Effector memory CD4-positive, alpha-beta T cell (primary cell): ENCODE measurements around the gene AKR1C4.

ENCODE experiments used
- DNase-seq, 3 donors: peaks; one replicate each; pipeline ENCODE4 v3.0.0-alpha.2; 2020
- H3K27ac ChIP-seq: 2 replicates; pipeline ENCODE4 v1.7.0; 2013; ENCODE audit warnings: mild to moderate bottlenecking, low read length, moderate library complexity; ENCODE audit not compliant: insufficient read depth, poor library complexity, severe bottlenecking
- H3K27me3 ChIP-seq: replicated peaks from 2 replicates; pipeline ENCODE4 v1.7.0; 2013; ENCODE audit warnings: mild to moderate bottlenecking, low read length; ENCODE audit not compliant: insufficient read depth, control insufficient read depth, poor library complexity, severe bottlenecking
- H3K36me3 ChIP-seq: 2 replicates; pipeline ENCODE4 v1.7.0; 2013; ENCODE audit warnings: mild to moderate bottlenecking, low read length, moderate library complexity; ENCODE audit not compliant: control insufficient read depth, insufficient read depth
- H3K4me1 ChIP-seq: 2 replicates; pipeline ENCODE4 v1.7.0; 2013; ENCODE audit warnings: low read length, mild to moderate bottlenecking; ENCODE audit not compliant: control insufficient read depth, insufficient read depth, poor library complexity, severe bottlenecking
- H3K4me3 ChIP-seq: 2 replicates; pipeline ENCODE4 v1.7.0; 2013; ENCODE audit warnings: low read length, low read depth, mild to moderate bottlenecking; ENCODE audit not compliant: insufficient read depth, poor library complexity, severe bottlenecking
- H3K9me3 ChIP-seq: 2 replicates; pipeline ENCODE4 v1.7.0; 2013; ENCODE audit warnings: mild to moderate bottlenecking, low read length, moderate library complexity; ENCODE audit not compliant: control insufficient read depth
- total RNA-seq, 3 donors: gene quantifications; one replicate each; lab custom pipeline; 2026; lab: John Stamatoyannopoulos, UW

The AKR1C4 gene
- 0 reads per million in 3 donors for total RNA-seq

DNA sequence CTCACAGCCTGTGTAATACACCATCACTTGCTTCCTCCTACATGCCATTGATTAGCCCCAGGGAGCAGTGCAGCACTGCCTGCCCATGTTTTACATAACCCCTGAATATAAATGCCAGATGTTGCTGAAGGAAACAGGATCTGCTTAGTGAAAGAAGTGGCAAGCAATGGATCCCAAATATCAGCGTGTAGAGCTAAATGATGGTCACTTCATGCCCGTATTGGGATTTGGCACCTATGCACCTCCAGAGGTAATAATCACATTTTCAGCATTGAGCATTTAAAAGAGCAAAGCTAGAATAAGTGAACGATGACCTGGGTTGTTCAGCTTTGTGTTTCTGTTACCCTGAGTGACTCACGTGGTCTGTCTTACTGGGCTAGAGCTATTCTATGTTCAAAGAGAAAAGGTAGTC lies at the start of gene AKR1C4:
AKR1C4 (plus strand) TSS at position 136 of the 412 bp plus-strand sequence; CDS start at position 167, 31 bp downstream.
- Histone ChIP-seq H3K9me3 (no peaks in the 10 kb centered on the region), H3K4me1 (no peaks in the 10 kb centered on the region), H3K4me3 (no peak within 1 kb of the TSS), H3K27ac (no peak within 1 kb of the TSS), H3K27me3 (no peaks in the 10 kb centered on the region), H3K36me3 (no peaks in the 10 kb centered on the region)
- no peak for DNase-seq

DNA sequence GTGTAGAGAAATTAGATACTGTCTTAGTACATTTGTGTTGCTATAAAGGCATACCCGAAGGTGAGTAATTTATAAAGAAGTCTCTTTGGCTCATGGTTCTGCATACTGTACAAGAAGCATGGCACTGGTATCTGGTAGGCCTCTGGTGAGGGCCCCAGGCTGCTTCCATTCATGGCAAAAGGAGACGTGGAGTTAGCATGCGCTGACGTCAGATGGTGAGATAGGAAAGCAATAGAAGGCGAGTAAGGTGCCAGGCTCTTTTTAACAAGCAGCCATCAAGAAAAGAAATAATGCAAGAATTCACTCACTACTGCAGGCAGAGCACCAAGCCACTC lies 49.8 kb upstream of the AKR1C4 start:
- Histone ChIP-seq H3K27me3 (no peaks in the 10 kb centered on the region), H3K9me3 (no peaks in the 10 kb centered on the region), H3K4me1 (no peaks in the 10 kb centered on the region), H3K4me3 (no peak overlapping the region), H3K27ac (no peak overlapping the region), H3K36me3 (no peaks in the 10 kb centered on the region)
- no peak for DNase-seq

DNA sequence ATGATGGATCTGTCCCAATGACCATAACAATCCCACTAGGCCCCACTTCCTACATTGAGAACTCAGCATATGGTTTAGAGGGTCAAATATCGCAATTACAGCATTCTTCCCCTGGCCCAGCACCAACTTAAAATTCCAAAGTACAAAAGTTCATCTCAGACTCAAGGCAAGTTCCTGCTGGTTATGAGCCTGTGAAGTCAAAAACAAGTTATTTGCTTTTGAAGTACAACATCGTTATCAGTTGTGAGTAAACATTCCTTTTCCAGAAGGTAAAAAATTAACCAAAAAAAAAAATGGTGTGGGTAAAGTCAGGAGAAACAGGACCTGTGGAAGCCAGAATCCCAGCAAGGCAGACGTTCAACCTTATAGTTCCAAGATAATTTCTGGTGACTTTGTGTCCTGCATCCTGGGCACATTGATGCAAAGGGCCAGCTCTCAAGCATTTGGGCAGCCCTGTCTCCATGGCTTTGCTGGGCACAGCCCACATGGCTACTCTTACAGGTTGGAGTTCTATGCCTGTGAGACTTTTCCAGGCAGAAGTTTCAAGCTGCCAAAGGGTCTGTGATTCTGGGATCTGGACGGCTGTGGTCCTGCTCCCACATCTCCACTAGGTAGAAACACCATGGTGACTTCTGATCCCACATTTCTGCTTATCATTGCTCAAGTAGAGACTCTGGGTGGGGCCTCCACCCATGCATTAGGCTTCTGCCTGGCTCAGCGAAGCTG lies 49.2 kb upstream of the AKR1C4 start:
- Histone ChIP-seq H3K4me3 (no peak overlapping the region), H3K27me3 (no peaks in the 10 kb centered on the region), H3K4me1 (no peaks in the 10 kb centered on the region), H3K9me3 (no peaks in the 10 kb centered on the region), H3K27ac (no peak overlapping the region), H3K36me3 (no peaks in the 10 kb centered on the region)
- DNase-seq, result no peak

DNA sequence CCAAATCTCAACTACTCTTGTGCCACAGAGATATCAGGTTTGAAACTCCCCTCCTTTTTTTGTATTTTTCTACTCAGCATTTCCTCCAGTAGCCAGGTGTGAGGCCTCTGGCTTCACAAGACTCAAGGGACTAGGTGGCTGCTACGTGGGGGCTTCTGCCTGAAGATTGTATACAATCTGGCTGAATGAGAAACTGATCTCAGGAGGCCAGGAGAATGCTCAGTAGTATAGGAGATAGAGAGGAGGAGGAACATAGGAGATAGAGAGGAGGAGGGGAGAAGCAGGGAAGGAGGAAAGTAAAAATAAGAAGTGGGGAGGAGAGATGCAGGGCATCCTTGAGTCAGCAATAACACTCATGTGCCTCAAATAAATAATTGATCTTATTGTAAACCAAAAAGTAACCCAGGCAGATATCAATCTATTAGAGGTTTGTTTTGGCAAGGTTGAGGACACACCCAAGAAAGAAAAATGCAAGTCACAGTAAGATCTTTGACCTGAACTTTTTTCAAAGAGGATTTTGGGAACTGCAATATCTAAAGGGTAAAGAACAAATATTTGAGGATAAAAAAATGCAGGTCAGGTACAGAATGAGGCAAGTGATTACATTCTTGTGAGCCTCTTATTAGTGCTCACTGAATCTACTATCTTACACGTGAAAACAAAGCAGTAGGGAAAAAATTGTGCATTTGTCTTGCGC lies 48.5 kb upstream of the AKR1C4 start:
- Histone ChIP-seq H3K4me3 (no peak overlapping the region), H3K27ac (no peak overlapping the region), H3K4me1 (no peaks in the 10 kb centered on the region), H3K36me3 (no peaks in the 10 kb centered on the region), H3K9me3 (no peaks in the 10 kb centered on the region), H3K27me3 (no peaks in the 10 kb centered on the region)
- no peak for DNase-seq

DNA sequence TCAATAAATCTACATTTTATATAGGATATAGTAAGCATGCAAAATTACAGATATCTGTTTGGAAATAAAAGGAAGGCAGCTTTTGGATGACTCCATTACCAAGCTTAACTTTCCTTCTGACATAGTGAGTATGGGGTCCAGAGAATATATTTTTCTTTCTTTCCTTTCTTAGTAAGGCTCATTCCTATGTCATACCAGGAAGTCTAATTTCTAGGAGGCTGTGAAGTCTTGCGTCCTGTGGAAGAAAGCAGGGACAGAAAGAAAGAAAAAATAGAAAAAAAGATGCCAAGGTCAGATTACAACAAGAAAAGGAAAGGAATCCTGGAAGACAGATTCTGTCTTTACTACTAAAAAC lies 48.0 kb upstream of the AKR1C4 start:
- no peaks in the 10 kb centered on the region for H3K4me1 ChIP-seq
- no peaks in the 10 kb centered on the region for H3K36me3 ChIP-seq
- H3K4me3 ChIP-seq, result no peak overlapping the region
- DNase-seq, result no peak
- H3K27me3 ChIP-seq, result no peaks in the 10 kb centered on the region
- no peak overlapping the region for H3K27ac ChIP-seq
- H3K9me3 ChIP-seq, result no peaks in the 10 kb centered on the region

DNA sequence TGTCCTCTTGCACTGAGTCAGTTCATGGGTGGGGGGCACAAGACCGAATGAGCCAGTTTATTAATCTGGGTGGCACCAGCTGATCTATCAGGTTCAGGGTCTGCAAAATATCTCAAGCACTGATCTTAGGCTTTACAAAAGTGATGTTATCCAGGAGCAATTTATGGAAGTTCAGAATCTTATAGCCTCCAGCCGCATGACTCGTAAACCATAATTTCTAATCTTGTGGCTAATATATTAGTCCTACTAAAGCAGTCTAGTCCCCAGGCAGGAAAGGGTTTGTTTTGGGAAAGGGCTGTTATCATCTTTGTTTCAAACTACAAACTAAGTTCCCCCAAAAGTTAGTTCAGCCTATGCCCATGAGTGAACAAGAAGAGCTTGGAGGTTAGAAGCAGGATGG lies 45.6 kb upstream of the AKR1C4 start:
- Histone ChIP-seq H3K4me1 (no peaks in the 10 kb centered on the region), H3K9me3 (no peaks in the 10 kb centered on the region), H3K27me3 (no peaks in the 10 kb centered on the region), H3K4me3 (no peak overlapping the region), H3K27ac (no peak overlapping the region), H3K36me3 (no peaks in the 10 kb centered on the region)
- DNase-seq, result no peak

DNA sequence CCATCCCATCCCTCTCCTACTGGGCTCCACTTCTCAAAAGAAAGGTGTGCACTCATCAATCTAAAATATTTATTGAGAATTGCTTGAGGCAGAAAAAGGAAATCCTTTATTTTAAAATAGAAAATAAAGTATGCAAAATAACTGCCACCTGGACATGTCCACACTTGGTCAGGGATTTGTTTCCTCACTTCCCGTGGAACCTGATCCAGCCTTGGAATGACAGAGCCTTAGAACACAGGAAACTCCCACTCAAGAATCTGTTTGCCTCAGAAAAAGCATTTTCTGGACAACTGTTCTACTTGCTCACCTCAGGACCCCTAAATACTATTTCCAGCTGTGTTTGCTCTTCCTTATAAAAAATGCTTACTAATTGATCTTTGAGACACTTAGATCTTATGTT lies 40.7 kb upstream of the AKR1C4 start:
- Histone ChIP-seq H3K27me3 (no peaks in the 10 kb centered on the region), H3K36me3 (no peaks in the 10 kb centered on the region), H3K4me1 (no peaks in the 10 kb centered on the region), H3K9me3 (no peaks in the 10 kb centered on the region), H3K4me3 (no peak overlapping the region), H3K27ac (no peak overlapping the region)
- DNase-seq, result no peak

DNA sequence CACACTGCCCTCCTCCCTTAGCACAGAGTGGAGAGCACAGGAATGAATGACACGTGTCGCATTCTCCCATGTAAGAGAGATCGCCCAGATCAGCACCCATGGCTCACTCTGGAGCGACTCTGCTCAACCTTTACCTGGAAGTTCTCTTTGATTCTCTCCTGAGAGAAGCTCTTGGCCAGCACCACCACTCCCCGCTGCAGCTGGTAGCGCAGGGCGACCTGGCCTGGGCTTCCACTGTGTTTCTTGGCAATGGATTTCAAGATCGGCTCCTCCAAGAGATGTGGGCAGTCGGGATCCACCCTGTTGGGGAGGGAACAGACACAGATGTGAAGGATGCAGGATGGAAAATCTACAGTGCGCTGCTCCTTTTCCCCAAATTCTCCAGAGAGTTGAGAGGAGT lies 39.1 kb upstream of the AKR1C4 start:
- H3K27me3 ChIP-seq, result no peaks in the 10 kb centered on the region
- no peak for DNase-seq
- H3K36me3 ChIP-seq, result no peaks in the 10 kb centered on the region
- no peak overlapping the region for H3K4me3 ChIP-seq
- H3K4me1 ChIP-seq, result no peaks in the 10 kb centered on the region
- no peak overlapping the region for H3K27ac ChIP-seq
- no peaks in the 10 kb centered on the region for H3K9me3 ChIP-seq

DNA sequence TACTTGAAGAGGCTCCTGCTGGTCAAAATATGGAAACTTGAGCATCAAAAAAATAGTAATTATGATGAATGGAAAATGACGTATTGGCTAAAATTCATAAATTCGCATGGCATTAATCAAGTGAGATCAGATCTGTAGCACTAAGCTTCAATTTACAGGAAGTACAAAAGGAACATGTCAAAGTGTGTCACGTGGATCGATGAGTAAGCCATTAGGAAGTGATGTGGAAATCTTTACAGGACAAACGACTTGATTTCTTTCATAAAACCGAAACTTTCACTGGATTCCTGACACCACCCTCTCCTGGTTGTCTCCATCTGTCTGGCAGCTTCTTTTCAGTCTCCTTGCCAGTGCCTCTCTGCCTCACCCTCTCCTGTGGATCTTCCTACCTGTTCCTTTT lies 37.5 kb upstream of the AKR1C4 start:
- Histone ChIP-seq H3K4me1 (no peaks in the 10 kb centered on the region), H3K27me3 (no peaks in the 10 kb centered on the region), H3K9me3 (no peaks in the 10 kb centered on the region), H3K4me3 (no peak overlapping the region), H3K36me3 (no peaks in the 10 kb centered on the region), H3K27ac (no peak overlapping the region)
- DNase-seq, result no peak

DNA sequence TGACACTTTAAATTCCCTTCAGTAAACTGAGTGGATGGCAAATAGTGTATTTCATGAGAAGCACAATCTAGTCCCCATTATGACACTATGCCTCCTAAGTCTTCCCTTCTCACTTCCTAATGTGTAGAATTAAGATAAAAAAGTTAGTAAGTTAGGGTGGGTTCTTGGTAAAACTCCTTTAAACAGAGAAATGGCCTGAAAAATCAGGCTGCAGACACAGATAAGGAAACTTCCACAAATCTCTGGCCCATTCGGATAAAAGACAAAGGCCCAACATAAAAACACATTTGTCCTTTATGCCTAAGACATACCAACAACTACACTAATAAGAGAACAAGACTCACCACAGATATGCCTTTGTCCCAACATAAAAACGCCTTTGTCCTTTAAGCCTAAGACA lies 33.1 kb upstream of the AKR1C4 start:
- Histone ChIP-seq H3K27me3 (no peaks in the 10 kb centered on the region), H3K4me1 (no peaks in the 10 kb centered on the region), H3K36me3 (no peaks in the 10 kb centered on the region), H3K4me3 (no peak overlapping the region), H3K27ac (no peak overlapping the region), H3K9me3 (peaks cover 5% of the 10 kb centered on the region)
- no peak for DNase-seq
